PC-9 (cell line): Measurements from ENCODE around the gene SYPL2. TPM values are rescaled to one million over a fixed set of nuclear protein-coding genes. Genes with fewer than 3 reads are reported as not detected.
A peak's percentile ranks its signal among the peaks of the same experiment; 100 is the strongest.

Experiments used
- BruUV-seq: library from RNA; stranded (reverse); fragments of 400-500 nt; replicated peaks from 2 replicates; lab custom pipeline; 2021; lab: Mats Ljungman, UMichigan
- CTCF ChIA-PET: fragments of 300-600 bp; sonication (Branson Sonifier 250); formaldehyde crosslinking; loops from one replicate; lab custom pipeline; 2022; ENCODE audit warnings: antibody characterized with exemption; lab: Charles Lee
- POLR2A ChIA-PET: fragments of 300-600 bp; sonication (Branson Sonifier 250); formaldehyde crosslinking; loops from one replicate; lab custom pipeline; 2022; ENCODE audit warnings: antibody characterized with exemption; ENCODE audit not compliant: unreplicated experiment; lab: Charles Lee
- DNase-seq, 2 experiments: peaks; one replicate each; pipeline versions ENCODE4 v3.0.0 to v3.0.0-alpha.2; 2015 to 2022; ENCODE audit warnings: mixed read lengths in 1 of 2
- H2AFZ ChIP-seq: fragments of 200-600 bp; sonication (generic); 2 replicates; pipeline ENCODE4 v1.8.1; 2017; ENCODE audit warnings: antibody characterized with exemption
- H3F3A ChIP-seq: fragments of 200-600 bp; sonication (generic); 2 replicates; pipeline ENCODE4 v1.8.1; 2017; ENCODE audit warnings: antibody characterized with exemption, mild to moderate bottlenecking, low read depth; ENCODE audit not compliant: insufficient read depth
- H3K27ac ChIP-seq: fragments of 200-600 bp; sonication (generic); 2 replicates; pipeline ENCODE4 v1.6.1; 2016; ENCODE audit warnings: mixed run types
- H3K27me3 ChIP-seq: fragments of 200-600 bp; sonication (generic); 2 replicates; pipeline ENCODE4 v1.6.1; 2016; ENCODE audit warnings: low read depth, mixed run types; ENCODE audit not compliant: insufficient read depth
- H3K36me3 ChIP-seq: fragments of 200-600 bp; sonication (generic); 2 replicates; pipeline ENCODE4 v1.6.1; 2016; ENCODE audit warnings: low read depth, mixed run types
- H3K4me1 ChIP-seq: fragments of 200-600 bp; sonication (generic); replicated peaks from 2 replicates; pipeline ENCODE4 v1.6.1; 2016; ENCODE audit warnings: mixed run types; ENCODE audit not compliant: insufficient read depth
- H3K4me2 ChIP-seq: fragments of 200-600 bp; sonication (generic); 2 replicates; pipeline ENCODE4 v1.6.1; 2017; ENCODE audit warnings: mixed run types
- H3K4me3 ChIP-seq: fragments of 200-600 bp; sonication (generic); 2 replicates; pipeline ENCODE4 v1.6.1; 2016; ENCODE audit warnings: mixed run types
- H3K79me2 ChIP-seq: fragments of 200-600 bp; sonication (generic); 2 replicates; pipeline ENCODE4 v1.6.1; 2017; ENCODE audit warnings: low read depth, mixed run types
- H3K9me2 ChIP-seq: fragments of 200-600 bp; sonication (generic); 2 replicates; pipeline ENCODE4 v1.8.1; 2017; ENCODE audit warnings: mild to moderate bottlenecking; ENCODE audit not compliant: insufficient read depth
- H3K9me3 ChIP-seq: fragments of 200-600 bp; sonication (generic); 2 replicates; pipeline ENCODE4 v1.8.1; 2016; ENCODE audit warnings: low read depth; ENCODE audit not compliant: insufficient read depth
- H4K20me1 ChIP-seq: fragments of 200-600 bp; sonication (generic); 2 replicates; pipeline ENCODE4 v1.8.1; 2017; ENCODE audit not compliant: insufficient read depth
- EZH2 ChIP-seq: fragments of 200-600 bp; sonication (generic); IDR thresholded peaks from 2 replicates; pipeline ENCODE4 v1.8.0; 2017; ENCODE audit warnings: antibody characterized with exemption, low read depth
- intact Hi-C: fragments of 100-400 bp; cut with micrococcal nuclease; formaldehyde crosslinking; loops from one replicate; pipeline ENCODE4 v1.10.0; 2022; ENCODE audit not compliant: unreplicated experiment
- total RNA-seq: library from RNA; stranded (reverse); gene quantifications from 2 replicates; pipeline ENCODE4 v1.2.3, GENCODE V29; 2021
- TF ChIP-seq, protein P1 (sequence below): fragments of 200-600 bp; sonication (generic); conservative IDR thresholded peaks from 2 replicates; pipeline ENCODE4 v1.6.1; 2017; ENCODE audit warnings: mixed run types, antibody characterized with exemption, mild to moderate bottlenecking, moderate library complexity

The SYPL2 gene
- total RNA-seq, 1 experiment from 2014 or later: 0.09 TPM

DNA sequence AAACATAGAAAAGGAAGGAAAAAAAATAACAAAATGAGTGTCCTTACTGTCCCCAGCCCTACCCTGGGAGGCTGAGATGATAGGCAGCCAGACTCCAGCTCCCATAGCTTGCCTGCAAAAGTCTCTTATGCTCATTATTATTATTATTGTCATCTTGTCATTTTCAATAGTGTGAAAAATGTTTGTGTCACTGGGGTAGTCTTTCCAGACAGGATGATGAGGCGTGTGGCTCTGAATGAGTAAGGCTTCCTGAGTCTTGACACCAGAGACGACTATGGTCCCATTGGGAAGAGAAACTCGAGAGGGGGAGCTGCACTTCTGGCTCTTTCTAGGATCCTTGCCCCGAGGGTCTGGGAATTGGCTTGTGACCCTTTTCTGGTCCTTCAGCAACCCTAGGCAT is 26.4 kb downstream of the SYPL2 start:
- Histone ChIP-seq H3K27me3 (no peaks in the 10 kb centered on the region), H3K79me2 (peaks cover 22% of the 10 kb centered on the region), H2AFZ (no peak overlapping the region), H3K4me2 (no peak overlapping the region), H3K4me1 (peaks cover 11% of the 10 kb centered on the region), H3K9me3 (no peaks in the 10 kb centered on the region), H3K27ac (no peak overlapping the region), H3K9me2 (no peaks in the 10 kb centered on the region), H3K4me3 (no peak overlapping the region), H3K36me3 (peaks cover 9% of the 10 kb centered on the region), H4K20me1 (no peaks in the 10 kb centered on the region; the same call in 1 of the 2 replicates), H3F3A (peaks cover 14% of the 10 kb centered on the region; the same call in 1 of the 2 replicates)
- no TSS peak for BruUV-seq
- intact Hi-C loops: loop anchor here (2.0 kb wide), 1 partner anchor 230 kb away; no protein-coding TSS in a partner anchor
- POLR2A ChIA-PET: no interaction called here
- TF ChIP-seq, protein P1, sequence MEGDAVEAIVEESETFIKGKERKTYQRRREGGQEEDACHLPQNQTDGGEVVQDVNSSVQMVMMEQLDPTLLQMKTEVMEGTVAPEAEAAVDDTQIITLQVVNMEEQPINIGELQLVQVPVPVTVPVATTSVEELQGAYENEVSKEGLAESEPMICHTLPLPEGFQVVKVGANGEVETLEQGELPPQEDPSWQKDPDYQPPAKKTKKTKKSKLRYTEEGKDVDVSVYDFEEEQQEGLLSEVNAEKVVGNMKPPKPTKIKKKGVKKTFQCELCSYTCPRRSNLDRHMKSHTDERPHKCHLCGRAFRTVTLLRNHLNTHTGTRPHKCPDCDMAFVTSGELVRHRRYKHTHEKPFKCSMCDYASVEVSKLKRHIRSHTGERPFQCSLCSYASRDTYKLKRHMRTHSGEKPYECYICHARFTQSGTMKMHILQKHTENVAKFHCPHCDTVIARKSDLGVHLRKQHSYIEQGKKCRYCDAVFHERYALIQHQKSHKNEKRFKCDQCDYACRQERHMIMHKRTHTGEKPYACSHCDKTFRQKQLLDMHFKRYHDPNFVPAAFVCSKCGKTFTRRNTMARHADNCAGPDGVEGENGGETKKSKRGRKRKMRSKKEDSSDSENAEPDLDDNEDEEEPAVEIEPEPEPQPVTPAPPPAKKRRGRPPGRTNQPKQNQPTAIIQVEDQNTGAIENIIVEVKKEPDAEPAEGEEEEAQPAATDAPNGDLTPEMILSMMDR: no peak
- no peak for DNase-seq
- CTCF ChIA-PET: interaction anchor here (0.6 to 3.5 kb wide), 5 partner anchors 40 to 214 kb away, joined by 3 to 25 read pairs (median 3); partner anchors contain the start of gene GNAI3

GRCh38 chr1:109493227-109493626 is 26.9 kb downstream of the SYPL2 start:
- peaks cover 11% of the 10 kb centered on the region for H3K4me1 ChIP-seq
- H3K4me3 ChIP-seq: no peak overlapping the region; the same call in 1 of the 2 replicates
- H2AFZ ChIP-seq: peak overlapping the region; percentile 90; the same call in 1 of the 2 replicates
- H3F3A ChIP-seq: peaks cover 14% of the 10 kb centered on the region; the same call in 1 of the 2 replicates
- no peaks in the 10 kb centered on the region; the same call in 1 of the 2 replicates for H4K20me1 ChIP-seq
- no peak for DNase-seq
- peaks cover 22% of the 10 kb centered on the region for H3K79me2 ChIP-seq
- H3K9me2 ChIP-seq: no peaks in the 10 kb centered on the region
- no peak for TF ChIP-seq EZH2
- TF ChIP-seq, protein P1: no peak
- peaks cover 9% of the 10 kb centered on the region for H3K36me3 ChIP-seq
- H3K27ac ChIP-seq: no peak overlapping the region
- BruUV-seq: no TSS peak
- ChIA-PET POLR2A (interaction anchor here (1.1 kb wide), 1 partner anchor 17 kb away, joined by 3 read pairs; no protein-coding TSS in a partner anchor), CTCF (interaction anchor here (0.6 to 2.1 kb wide), 3 partner anchors 39 to 401 kb away, joined by 3 to 6 read pairs (median 5); no protein-coding TSS in a partner anchor)
- H3K4me2 ChIP-seq: peak overlapping the region; percentile 73
- intact Hi-C loops: loop anchor here (2.0 kb wide), 1 partner anchor 230 kb away; no protein-coding TSS in a partner anchor
- no peaks in the 10 kb centered on the region for H3K9me3 ChIP-seq
- no peaks in the 10 kb centered on the region for H3K27me3 ChIP-seq

- Histone ChIP-seq H3K4me2 (peak within 1 kb of the TSS; percentile 73), H4K20me1 (no peaks in the 10 kb centered on the region; the same call in 1 of the 2 replicates), H2AFZ (peak within 1 kb of the TSS; percentile 90), H3K9me2 (no peaks in the 10 kb centered on the region), H3K27ac (no peak within 1 kb of the TSS), H3K4me1 (peaks cover 17% of the 10 kb centered on the region), H3K27me3 (no peaks in the 10 kb centered on the region), H3K36me3 (peaks cover 9% of the 10 kb centered on the region), H3K4me3 (peak within 1 kb of the TSS; percentile 96), H3F3A (peaks cover 20% of the 10 kb centered on the region; the same call in 1 of the 2 replicates), H3K79me2 (peaks cover 22% of the 10 kb centered on the region), H3K9me3 (no peaks in the 10 kb centered on the region)
- peak; percentile 78 to 89 for DNase-seq
- intact Hi-C loops: loop anchor here (2.0 kb wide), 1 partner anchor 231 kb away; no protein-coding TSS in a partner anchor
- TF ChIP-seq EZH2: no peak
- TF ChIP-seq, protein P1: peak; percentile 97
- POLR2A ChIA-PET: interaction anchor here (1.1 kb wide), 1 partner anchor 16 kb away, joined by 3 read pairs; no protein-coding TSS in a partner anchor
- CTCF ChIA-PET: interaction anchor here (1.0 to 2.1 kb wide), 3 partner anchors 39 to 402 kb away, joined by 3 to 6 read pairs (median 5); no protein-coding TSS in a partner anchor
- no TSS peak for BruUV-seq
Observed at GRCh38 chr1:109493805-109494539, 27.6 kb downstream of the SYPL2 start, which contains the start of gene CYB561D1. TSS of gene CYB561D1 (plus strand) at chr1:109494094. CDS start at chr1:109494140, 46 bp downstream.
